B cell (primary cell): Measurements from ENCODE around the gene NOL4L.

Source experiments
- EZH2 ChIP-seq: IDR thresholded peaks from 2 replicates; pipeline ENCODE4 v1.6.1; 2012; ENCODE audit warnings: borderline replicate concordance, low read depth, mild to moderate bottlenecking, moderate library complexity, low read length; ENCODE audit not compliant: insufficient read depth, poor library complexity, severe bottlenecking
- TF ChIP-seq, protein P1 (sequence below): fragments of 200-600 bp; IDR thresholded peaks from one replicate; pipeline ENCODE4 v1.8.0; 2022; ENCODE audit warnings: antibody characterized with exemption, mild to moderate bottlenecking

DNA sequence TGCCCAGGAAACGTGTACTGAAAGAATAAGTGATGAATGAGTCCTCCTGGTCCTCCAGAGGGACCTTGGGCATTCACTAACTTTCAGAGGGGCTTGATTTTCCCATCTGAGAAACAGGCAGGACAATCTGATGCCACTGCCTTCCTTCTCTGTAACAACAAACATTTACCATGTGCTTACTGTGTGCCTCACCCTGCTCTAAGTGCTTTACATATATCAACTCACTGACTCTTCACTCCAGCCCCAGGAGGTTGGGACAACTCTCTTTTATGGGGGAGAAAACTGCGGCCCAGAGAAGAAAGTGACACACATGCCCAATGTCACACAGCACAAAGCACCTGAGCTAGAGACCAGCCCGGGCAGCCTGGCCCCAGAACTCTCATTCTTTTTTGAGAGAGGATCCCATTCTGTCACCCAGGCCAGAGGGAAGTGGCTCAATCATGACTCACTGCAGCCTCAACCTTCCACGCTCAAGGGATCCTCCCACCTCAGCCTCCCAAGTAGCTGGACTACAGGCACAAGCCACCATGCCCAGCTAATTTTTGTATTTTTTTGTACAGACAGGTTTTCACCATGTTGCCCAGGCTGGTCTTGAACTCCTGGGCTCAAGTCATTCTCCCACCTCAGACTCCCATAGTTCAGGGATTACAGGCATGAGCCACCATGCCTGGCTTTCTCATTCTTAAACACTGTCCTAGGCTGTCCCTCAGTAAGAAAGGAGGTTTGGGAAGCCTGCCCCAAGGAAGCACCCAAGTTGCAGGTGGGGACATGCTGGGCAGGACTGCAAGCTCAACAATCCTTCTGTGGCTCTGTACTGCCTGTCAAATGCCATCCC is 38.0 kb downstream of the NOL4L start:
- TF ChIP-seq, protein P1, sequence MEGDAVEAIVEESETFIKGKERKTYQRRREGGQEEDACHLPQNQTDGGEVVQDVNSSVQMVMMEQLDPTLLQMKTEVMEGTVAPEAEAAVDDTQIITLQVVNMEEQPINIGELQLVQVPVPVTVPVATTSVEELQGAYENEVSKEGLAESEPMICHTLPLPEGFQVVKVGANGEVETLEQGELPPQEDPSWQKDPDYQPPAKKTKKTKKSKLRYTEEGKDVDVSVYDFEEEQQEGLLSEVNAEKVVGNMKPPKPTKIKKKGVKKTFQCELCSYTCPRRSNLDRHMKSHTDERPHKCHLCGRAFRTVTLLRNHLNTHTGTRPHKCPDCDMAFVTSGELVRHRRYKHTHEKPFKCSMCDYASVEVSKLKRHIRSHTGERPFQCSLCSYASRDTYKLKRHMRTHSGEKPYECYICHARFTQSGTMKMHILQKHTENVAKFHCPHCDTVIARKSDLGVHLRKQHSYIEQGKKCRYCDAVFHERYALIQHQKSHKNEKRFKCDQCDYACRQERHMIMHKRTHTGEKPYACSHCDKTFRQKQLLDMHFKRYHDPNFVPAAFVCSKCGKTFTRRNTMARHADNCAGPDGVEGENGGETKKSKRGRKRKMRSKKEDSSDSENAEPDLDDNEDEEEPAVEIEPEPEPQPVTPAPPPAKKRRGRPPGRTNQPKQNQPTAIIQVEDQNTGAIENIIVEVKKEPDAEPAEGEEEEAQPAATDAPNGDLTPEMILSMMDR: no peak
- no peak for TF ChIP-seq EZH2
